Prostate gland (tissue), 2 donors: ENCODE data around the gene FTSJ3.

Experiments used
- POLR2A ChIP-seq: fragments of 450-650 bp; IDR thresholded peaks from one replicate; pipeline ENCODE4 v1.6.1; 2016; ENCODE audit warnings: antibody characterized with exemption, mild to moderate bottlenecking
- POLR2AphosphoS5 ChIP-seq: sonication (generic); formaldehyde crosslinking; IDR thresholded peaks from one replicate; pipeline ENCODE4 v1.6.1; 2017; ENCODE audit warnings: antibody characterized with exemption
- TF ChIP-seq, protein P1 (sequence below), 4 experiments: fragments of 200-600 bp in 2 of 4; fragments of 450-650 bp in 2 of 4; sonication (generic) in 2 of 4; IDR thresholded peaks; 1 replicate in 3 of 4; 2 replicates in 1 of 4; pipeline ENCODE4 v1.5.1; 2016 to 2019; ENCODE audit warnings: antibody characterized with exemption in 4 of 4, mild to moderate bottlenecking in 2 of 4, moderate library complexity in 2 of 4

DNA sequence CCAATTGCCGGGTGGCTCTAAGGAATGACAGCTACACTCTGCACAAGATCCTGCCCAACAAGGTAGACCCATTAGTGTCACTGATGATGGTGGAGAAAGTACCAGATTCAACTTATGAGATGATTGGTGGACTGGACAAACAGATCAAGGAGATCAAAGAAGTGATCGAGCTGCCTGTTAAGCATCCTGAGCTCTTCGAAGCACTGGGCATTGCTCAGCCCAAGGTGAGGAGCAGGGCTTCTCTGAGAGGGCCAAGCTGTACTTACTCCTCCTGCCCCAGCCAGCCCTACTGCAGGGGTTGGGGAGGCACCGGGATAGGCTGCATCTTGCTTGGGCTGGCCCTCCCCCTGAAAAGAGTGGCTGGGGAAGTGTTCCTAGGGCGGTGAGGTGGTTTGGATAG lies 2.8 kb upstream of the FTSJ3 start:
- TF ChIP-seq POLR2A (no peak), POLR2AphosphoS5 (no peak)
- TF ChIP-seq, protein P1, sequence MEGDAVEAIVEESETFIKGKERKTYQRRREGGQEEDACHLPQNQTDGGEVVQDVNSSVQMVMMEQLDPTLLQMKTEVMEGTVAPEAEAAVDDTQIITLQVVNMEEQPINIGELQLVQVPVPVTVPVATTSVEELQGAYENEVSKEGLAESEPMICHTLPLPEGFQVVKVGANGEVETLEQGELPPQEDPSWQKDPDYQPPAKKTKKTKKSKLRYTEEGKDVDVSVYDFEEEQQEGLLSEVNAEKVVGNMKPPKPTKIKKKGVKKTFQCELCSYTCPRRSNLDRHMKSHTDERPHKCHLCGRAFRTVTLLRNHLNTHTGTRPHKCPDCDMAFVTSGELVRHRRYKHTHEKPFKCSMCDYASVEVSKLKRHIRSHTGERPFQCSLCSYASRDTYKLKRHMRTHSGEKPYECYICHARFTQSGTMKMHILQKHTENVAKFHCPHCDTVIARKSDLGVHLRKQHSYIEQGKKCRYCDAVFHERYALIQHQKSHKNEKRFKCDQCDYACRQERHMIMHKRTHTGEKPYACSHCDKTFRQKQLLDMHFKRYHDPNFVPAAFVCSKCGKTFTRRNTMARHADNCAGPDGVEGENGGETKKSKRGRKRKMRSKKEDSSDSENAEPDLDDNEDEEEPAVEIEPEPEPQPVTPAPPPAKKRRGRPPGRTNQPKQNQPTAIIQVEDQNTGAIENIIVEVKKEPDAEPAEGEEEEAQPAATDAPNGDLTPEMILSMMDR (IDR thresholded peaks at IDR 0.05): no peak
